Measurements from ENCODE around the gene PRAMEF11.

Gene PRAMEF11

GRCh38 chr1:12778907-12779306 lies 52.3 kb downstream of the PRAMEF11 start:
- FAIRE-seq = no peak
- no peak for TF ChIP-seq POLR2A (IDR thresholded peaks at IDR 0.05; ENCODE audit: low read depth, low read length)
- no peak for DNase-seq (ENCODE audit: insufficient read length, low spot score)

DNA sequence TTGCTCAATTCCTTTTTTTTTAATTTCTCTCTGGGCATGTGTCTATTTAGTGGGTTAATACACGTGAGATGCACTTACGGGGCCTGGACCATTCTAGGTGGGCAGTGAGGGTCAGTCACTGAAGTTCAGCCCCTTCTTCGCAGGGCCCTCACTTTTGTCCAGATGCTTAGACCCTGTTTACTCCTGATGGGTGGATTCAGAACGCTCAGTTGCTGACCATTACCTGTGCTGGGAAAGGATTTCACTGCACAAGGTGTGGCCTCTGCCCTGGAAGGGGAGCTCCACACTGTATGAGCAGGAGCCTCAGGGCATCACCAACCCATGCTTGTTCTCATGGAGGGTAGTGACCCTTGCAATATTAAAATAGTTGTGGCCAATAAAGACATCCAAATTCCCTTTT lies 53.1 kb downstream of the PRAMEF11 start:
- no peak for TF ChIP-seq POLR2A (IDR thresholded peaks at IDR 0.05; ENCODE audit: low read depth, low read length)
- FAIRE-seq (no peak), DNase-seq (ENCODE audit: insufficient read length, low spot score) (no peak)

DNA sequence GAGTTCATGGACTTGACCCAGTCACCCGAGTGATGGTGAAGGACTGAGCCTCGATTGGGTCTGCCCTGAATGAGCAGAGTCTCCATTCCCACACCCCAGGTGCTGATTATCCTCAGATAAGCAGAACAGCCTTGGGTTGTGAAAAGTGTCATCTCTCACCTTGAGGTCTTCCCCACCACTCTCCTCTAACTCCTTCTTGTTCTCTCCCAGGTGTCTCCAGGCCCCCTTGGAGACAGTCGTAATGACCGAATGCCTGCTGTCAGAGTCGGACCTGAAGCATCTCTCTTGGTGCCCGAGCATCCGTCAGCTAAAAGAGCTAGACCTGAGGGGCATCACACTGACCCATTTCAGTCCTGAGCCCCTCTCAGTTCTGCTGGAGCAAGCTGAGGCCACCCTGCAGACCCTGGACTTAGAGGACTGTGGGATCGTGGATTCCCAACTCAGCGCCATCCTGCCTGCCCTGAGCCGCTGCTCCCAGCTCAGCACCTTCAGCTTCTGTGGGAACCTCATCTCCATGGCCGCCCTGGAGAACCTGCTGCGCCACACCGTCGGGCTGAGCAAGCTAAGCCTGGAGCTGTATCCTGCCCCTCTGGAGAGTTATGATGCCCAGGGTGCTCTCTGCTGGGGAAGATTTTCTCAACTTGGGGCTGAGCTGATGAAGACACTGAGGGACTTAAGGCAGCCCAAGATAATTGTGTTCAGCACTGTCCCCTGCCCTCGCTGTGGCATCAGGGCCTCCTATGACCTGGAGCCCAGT lies 54.2 kb downstream of the PRAMEF11 start:
- FAIRE-seq = no peak
- DNase-seq (ENCODE audit: insufficient read length, low spot score) = no peak
- no peak for TF ChIP-seq POLR2A (IDR thresholded peaks at IDR 0.05; ENCODE audit: low read depth, low read length)

DNA sequence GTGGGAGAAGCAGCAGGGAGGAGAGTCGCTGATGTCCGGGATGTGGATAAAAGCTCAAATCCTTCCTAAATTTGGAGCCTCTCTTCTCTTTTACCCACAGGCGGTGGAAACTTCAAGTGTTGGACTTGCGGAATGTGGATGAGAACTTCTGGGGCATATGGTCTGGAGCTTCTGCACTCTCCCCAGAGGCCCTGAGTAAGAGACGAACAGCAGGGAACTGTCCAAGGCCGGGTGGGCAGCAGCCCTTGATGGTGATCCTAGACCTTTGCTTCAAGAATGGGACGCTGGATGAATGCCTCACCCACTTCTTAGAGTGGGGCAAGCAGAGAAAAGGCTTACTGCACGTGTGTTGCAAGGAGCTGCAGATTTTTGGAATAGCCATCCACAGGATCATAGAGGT lies 55.8 kb downstream of the PRAMEF11 start:
- FAIRE-seq (no peak), DNase-seq (ENCODE audit: insufficient read length, low spot score) (no peak)
- no peak for TF ChIP-seq POLR2A (IDR thresholded peaks at IDR 0.05; ENCODE audit: low read depth, low read length)

- no peak for FAIRE-seq
- DNase-seq (ENCODE audit: insufficient read length, low spot score) = no peak
- no peak for TF ChIP-seq POLR2A (IDR thresholded peaks at IDR 0.05; ENCODE audit: low read depth, low read length)
Measured at GRCh38 chr1:12774801-12775345, 56.3 kb downstream of the PRAMEF11 start.

Measured in H54 (cell line).